GM12878 (cell line): ENCODE results near the gene SOS1. TPM values are rescaled to one million over a fixed set of nuclear protein-coding genes. Genes with fewer than 3 reads are reported as not detected.
A peak's percentile ranks its signal among the peaks of the same experiment; 100 is the strongest.

Experiments
- ASH2L ChIP-seq: fragments of 300-600, 200-600 bp; sonication (generic); IDR thresholded peaks from 2 replicates; pipeline ENCODE4 v1.6.1; 2017; ENCODE audit warnings: low read depth, mild to moderate bottlenecking, borderline replicate concordance
- ATF7 ChIP-seq: fragments of 450-650 bp; IDR thresholded peaks from 2 replicates; pipeline ENCODE4 v1.6.1; 2016; ENCODE audit warnings: low read depth, mild to moderate bottlenecking
- BACH1 ChIP-seq: fragments of 450-650 bp; IDR thresholded peaks from 2 replicates; pipeline ENCODE4 v1.6.1; 2017; ENCODE audit warnings: mild to moderate bottlenecking, borderline replicate concordance
- BCL11A ChIP-seq: IDR thresholded peaks from 2 replicates; pipeline ENCODE4 v1.6.1; 2011; ENCODE audit warnings: low read depth, low read length
- CBX3 ChIP-seq: fragments of 200-600 bp; sonication (generic); IDR thresholded peaks from 2 replicates; pipeline ENCODE4 v1.6.1; 2016; ENCODE audit warnings: low read depth, borderline replicate concordance
- EED ChIP-seq: sonication (generic); IDR thresholded peaks from 2 replicates; pipeline ENCODE4 v1.6.1; 2016; ENCODE audit warnings: antibody characterized with exemption, low read depth
- EP300 ChIP-seq, 2 experiments: fragments of 150-350 bp in 1 of 2; IDR thresholded peaks; 2 replicates each; pipeline ENCODE4 v1.6.1; 2011 to 2012; ENCODE audit warnings: low read depth in 2 of 2, low read length in 2 of 2, borderline replicate concordance in 1 of 2, improper control_type of control experiment in 1 of 2, inconsistent platforms in 1 of 2; ENCODE audit not compliant: control insufficient read depth in 1 of 2
- FOXK2 ChIP-seq: fragments of 450-650 bp; IDR thresholded peaks from 2 replicates; pipeline ENCODE4 v1.6.1; 2017; ENCODE audit warnings: mild to moderate bottlenecking, moderate library complexity
- GABPA ChIP-seq: IDR thresholded peaks from 2 replicates; pipeline ENCODE4 v1.6.1; 2014; ENCODE audit warnings: antibody characterized with exemption, low read depth, mild to moderate bottlenecking, inconsistent platforms
- JUND ChIP-seq: IDR thresholded peaks from 2 replicates; pipeline ENCODE4 v1.6.1; 2012; ENCODE audit warnings: low read depth, mild to moderate bottlenecking, low read length, improper control_type of control experiment, moderate library complexity
- MXI1 ChIP-seq: fragments of 150-350 bp; IDR thresholded peaks from 2 replicates; pipeline ENCODE4 v1.6.1; 2011; ENCODE audit warnings: low read depth, mild to moderate bottlenecking, inconsistent platforms, low read length, improper control_type of control experiment
- NBN ChIP-seq: fragments of 450-650 bp; IDR thresholded peaks from 2 replicates; pipeline ENCODE4 v1.6.1; 2016
- NFYB ChIP-seq: IDR thresholded peaks from 2 replicates; pipeline ENCODE4 v1.6.1; 2011; ENCODE audit warnings: low read depth, mild to moderate bottlenecking, low read length, improper control_type of control experiment, moderate library complexity; ENCODE audit not compliant: insufficient read depth
- POLR2AphosphoS5 ChIP-seq: IDR thresholded peaks from 2 replicates; pipeline ENCODE4 v1.6.1; 2011; ENCODE audit warnings: mild to moderate bottlenecking, low read length, inconsistent platforms
- RAD21 ChIP-seq: IDR thresholded peaks from 2 replicates; pipeline ENCODE4 v1.6.1; 2011; ENCODE audit warnings: mild to moderate bottlenecking, low read depth, low read length, moderate library complexity; ENCODE audit not compliant: insufficient read depth
- SRF ChIP-seq, 2 experiments: IDR thresholded peaks; 2 replicates each; pipeline ENCODE4 v1.6.1; 2011; ENCODE audit warnings: low read depth in 2 of 2, low read length in 2 of 2, mild to moderate bottlenecking in 1 of 2, moderate library complexity in 1 of 2
- TARDBP ChIP-seq: IDR thresholded peaks from 2 replicates; pipeline ENCODE4 v1.6.1; 2016; ENCODE audit warnings: borderline replicate concordance
- TCF7 ChIP-seq: IDR thresholded peaks from 2 replicates; pipeline ENCODE4 v1.6.1; 2014; ENCODE audit warnings: antibody characterized with exemption, borderline replicate concordance
- USF1 ChIP-seq: IDR thresholded peaks from 2 replicates; pipeline ENCODE4 v1.6.1; 2011; ENCODE audit warnings: borderline replicate concordance, low read depth, mild to moderate bottlenecking, moderate library complexity, mixed read lengths, low read length; ENCODE audit not compliant: insufficient read depth; ENCODE audit errors: extremely low read length
- ZNF592 ChIP-seq: fragments of 450-650 bp; IDR thresholded peaks from 2 replicates; pipeline ENCODE4 v1.6.1; 2017; ENCODE audit warnings: mild to moderate bottlenecking, moderate library complexity
- polyA plus RNA-seq, 11 experiments: library from polyadenylated mRNA; depleted of rRNA in 4 of 11; unstranded in 6 of 11; stranded (reverse) in 5 of 11; fragments of >200 nt; fragmentation: Nextera tagmentation in 4 of 11; fragmentation: Illumina TruSeq in 1 of 11; extraction: Ambion mirVana in 4 of 11; extraction: Trizol in 1 of 11; gene quantifications; 1 replicate in 1 of 11; 2 replicates in 10 of 11; pipeline versions ENCODE4 v1.2.1 to v1.2.3, GENCODE V29; 2011 to 2016; ENCODE audit warnings: inconsistent platforms in 2 of 11, missing spikeins in 2 of 11, low read depth in 1 of 11
- total RNA-seq, 4 experiments: library from RNA; depleted of rRNA in 3 of 4; stranded (reverse); fragments of >200 nt in 3 of 4; fragmentation: Illumina TruSeq in 1 of 4; extraction: Trizol in 1 of 4; gene quantifications; 2 replicates each; pipeline versions ENCODE4 v1.2.1 to v1.2.3, GENCODE V29; 2013 to 2021
- TF ChIP-seq, protein P1 (sequence below): fragments of 450-650 bp; IDR thresholded peaks from 2 replicates; pipeline ENCODE4 v1.6.1; 2016; ENCODE audit warnings: mild to moderate bottlenecking
- TF ChIP-seq, protein P2 (sequence below): fragments of 450-650 bp; IDR thresholded peaks from 2 replicates; pipeline ENCODE4 v1.6.1; 2016; ENCODE audit warnings: mild to moderate bottlenecking

Gene SOS1
- total and polyA plus RNA-seq, 10 of the 15 experiments (the other 5 are each of a cell fraction or from before 2014, with no cell fraction given): 2.1 to 24.1 (median 8.5) TPM

DNA sequence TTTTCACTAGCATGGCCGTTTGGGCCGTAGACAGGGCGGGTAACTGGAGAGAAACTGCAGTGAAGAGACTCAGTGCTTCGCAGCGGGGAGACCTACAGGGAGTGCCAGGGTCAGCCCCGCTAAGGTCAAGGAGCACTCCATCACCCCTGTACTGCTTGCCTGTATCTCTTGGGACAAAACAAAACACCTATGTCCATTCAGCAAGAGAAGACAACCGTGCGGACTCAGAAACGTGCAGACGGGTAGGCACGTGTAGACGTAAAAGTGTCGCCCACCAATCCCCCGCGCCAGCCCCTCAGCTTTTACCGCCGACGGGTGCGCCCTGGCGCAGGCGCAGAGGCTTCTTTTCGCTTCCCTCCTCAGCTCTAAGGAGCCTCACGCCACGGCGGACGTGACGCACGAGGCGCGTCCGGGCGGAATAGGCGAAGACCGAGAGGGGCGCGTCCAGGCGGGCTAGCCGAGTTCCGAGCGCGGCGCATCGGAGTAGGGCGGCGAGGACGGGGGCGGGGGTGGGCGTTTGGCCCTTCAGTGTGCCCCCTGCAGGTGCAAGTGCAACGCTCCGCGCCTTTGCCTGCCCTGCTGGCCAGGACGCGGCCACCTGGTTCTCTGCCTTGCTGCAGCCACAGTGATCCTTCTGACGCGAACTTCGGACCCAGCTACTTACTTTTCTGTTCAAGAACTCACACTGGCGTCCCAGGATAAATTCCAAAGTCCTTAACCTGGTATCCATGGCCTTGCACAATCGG lies 3.3 kb upstream of the SOS1 start (continued):
- TF ChIP-seq NFYB (peak; percentile 48; the same call in 1 of the 2 replicates), POLR2AphosphoS5 (peak; percentile 79), RAD21 (peak; percentile 36; the same call in 1 of the 2 replicates), ZNF592 (no peak), TARDBP (peak; percentile 94), FOXK2 (peak; percentile 68), ASH2L (no peak), EP300 (IDR thresholded peaks at IDR 0.05; ENCODE audit: borderline replicate concordance in 1 of 2, control insufficient read depth in 1 of 2, low read depth in 2 of 2, low read length in 2 of 2) (peak; percentile 22 to 71; a peak in 2 of 4 replicates), GABPA (peak; percentile 85), ATF7 (peak; percentile 44; the same call in 1 of the 2 replicates), EED (peak; percentile 18; the same call in 1 of the 2 replicates), MXI1 (peak; percentile 78), NBN (no peak), SRF (IDR thresholded peaks at IDR 0.05; ENCODE audit: low read depth in 2 of 2, low read length in 2 of 2) (peak; percentile 96 to 100), CBX3 (no peak), BCL11A (no peak), BACH1 (peak; percentile 23; the same call in 1 of the 2 replicates), JUND (no peak), USF1 (no peak), TCF7 (no peak)
- TF ChIP-seq, protein P1, sequence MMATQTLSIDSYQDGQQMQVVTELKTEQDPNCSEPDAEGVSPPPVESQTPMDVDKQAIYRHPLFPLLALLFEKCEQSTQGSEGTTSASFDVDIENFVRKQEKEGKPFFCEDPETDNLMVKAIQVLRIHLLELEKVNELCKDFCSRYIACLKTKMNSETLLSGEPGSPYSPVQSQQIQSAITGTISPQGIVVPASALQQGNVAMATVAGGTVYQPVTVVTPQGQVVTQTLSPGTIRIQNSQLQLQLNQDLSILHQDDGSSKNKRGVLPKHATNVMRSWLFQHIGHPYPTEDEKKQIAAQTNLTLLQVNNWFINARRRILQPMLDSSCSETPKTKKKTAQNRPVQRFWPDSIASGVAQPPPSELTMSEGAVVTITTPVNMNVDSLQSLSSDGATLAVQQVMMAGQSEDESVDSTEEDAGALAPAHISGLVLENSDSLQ: peak; percentile 37; the same call in 1 of the 2 replicates
- TF ChIP-seq, protein P2, sequence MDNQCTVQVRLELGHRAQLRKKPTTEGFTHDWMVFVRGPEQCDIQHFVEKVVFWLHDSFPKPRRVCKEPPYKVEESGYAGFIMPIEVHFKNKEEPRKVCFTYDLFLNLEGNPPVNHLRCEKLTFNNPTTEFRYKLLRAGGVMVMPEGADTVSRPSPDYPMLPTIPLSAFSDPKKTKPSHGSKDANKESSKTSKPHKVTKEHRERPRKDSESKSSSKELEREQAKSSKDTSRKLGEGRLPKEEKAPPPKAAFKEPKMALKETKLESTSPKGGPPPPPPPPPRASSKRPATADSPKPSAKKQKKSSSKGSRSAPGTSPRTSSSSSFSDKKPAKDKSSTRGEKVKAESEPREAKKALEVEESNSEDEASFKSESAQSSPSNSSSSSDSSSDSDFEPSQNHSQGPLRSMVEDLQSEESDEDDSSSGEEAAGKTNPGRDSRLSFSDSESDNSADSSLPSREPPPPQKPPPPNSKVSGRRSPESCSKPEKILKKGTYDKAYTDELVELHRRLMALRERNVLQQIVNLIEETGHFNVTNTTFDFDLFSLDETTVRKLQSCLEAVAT: peak; percentile 100
